Measurements from ENCODE around the gene GRIK4.

The GRIK4 gene

GRCh38 chr11:120518356-120518755, 6.8 kb downstream of the GRIK4 start:
- Histone ChIP-seq H3K9ac (ENCODE audit: low read length) (no peak overlapping the region), H3K4me3 (ENCODE audit: low read depth, low read length) (no peak overlapping the region), H3K27ac (ENCODE audit: low read depth, low read length) (no peak overlapping the region), H3K9me3 (ENCODE audit: control insufficient read depth, insufficient read depth, low read depth, low read length) (no peaks in the 10 kb centered on the region), H3K4me1 (ENCODE audit: control insufficient read depth, insufficient read depth, low read length) (peaks cover 30% of the 10 kb centered on the region), H3K36me3 (ENCODE audit: control insufficient read depth, insufficient read depth, low read length) (no peaks in the 10 kb centered on the region), H3K27me3 (ENCODE audit: control insufficient read depth, insufficient read depth, low read length) (peaks cover 39% of the 10 kb centered on the region)

GRCh38 chr11:120519474-120519873, 7.9 kb downstream of the GRIK4 start:
- Histone ChIP-seq H3K36me3 (ENCODE audit: control insufficient read depth, insufficient read depth, low read length) (no peaks in the 10 kb centered on the region), H3K4me3 (ENCODE audit: low read depth, low read length) (no peak overlapping the region), H3K9ac (ENCODE audit: low read length) (no peak overlapping the region), H3K27ac (ENCODE audit: low read depth, low read length) (no peak overlapping the region), H3K4me1 (ENCODE audit: control insufficient read depth, insufficient read depth, low read length) (peaks cover 34% of the 10 kb centered on the region), H3K9me3 (ENCODE audit: control insufficient read depth, insufficient read depth, low read depth, low read length) (no peaks in the 10 kb centered on the region), H3K27me3 (ENCODE audit: control insufficient read depth, insufficient read depth, low read length) (peaks cover 28% of the 10 kb centered on the region; the same call in 1 of the 2 replicates)

- H3K27ac ChIP-seq (ENCODE audit: low read depth, low read length) = no peak overlapping the region
- H3K4me3 ChIP-seq (ENCODE audit: low read depth, low read length) = no peak overlapping the region
- H3K27me3 ChIP-seq (ENCODE audit: control insufficient read depth, insufficient read depth, low read length) = peaks cover 22% of the 10 kb centered on the region; the same call in 1 of the 2 replicates
- H3K4me1 ChIP-seq (ENCODE audit: control insufficient read depth, insufficient read depth, low read length) = peaks cover 34% of the 10 kb centered on the region
- no peaks in the 10 kb centered on the region for H3K9me3 ChIP-seq (ENCODE audit: control insufficient read depth, insufficient read depth, low read depth, low read length)
- no peak overlapping the region for H3K9ac ChIP-seq (ENCODE audit: low read length)
- H3K36me3 ChIP-seq (ENCODE audit: control insufficient read depth, insufficient read depth, low read length) = no peaks in the 10 kb centered on the region
These were observed 8.7 kb downstream of the GRIK4 start for GRCh38 chr11:120520091-120520822.

- Histone ChIP-seq H3K9ac (ENCODE audit: low read length) (no peak overlapping the region), H3K27me3 (ENCODE audit: control insufficient read depth, insufficient read depth, low read length) (peaks cover 20% of the 10 kb centered on the region; the same call in 1 of the 2 replicates)
These were observed 9.6 kb downstream of the GRIK4 start for GRCh38 chr11:120521176-120521575.

GRCh38 chr11:120522021-120522420, 10.5 kb downstream of the GRIK4 start:
- Histone ChIP-seq H3K27me3 (ENCODE audit: control insufficient read depth, insufficient read depth, low read length) (peaks cover 11% of the 10 kb centered on the region; the same call in 1 of the 2 replicates), H3K36me3 (ENCODE audit: control insufficient read depth, insufficient read depth, low read length) (no peaks in the 10 kb centered on the region), H3K4me3 (ENCODE audit: low read depth, low read length) (no peak overlapping the region), H3K9ac (ENCODE audit: low read length) (no peak overlapping the region), H3K27ac (ENCODE audit: low read depth, low read length) (no peak overlapping the region), H3K4me1 (ENCODE audit: control insufficient read depth, insufficient read depth, low read length) (peaks cover 27% of the 10 kb centered on the region), H3K9me3 (ENCODE audit: control insufficient read depth, insufficient read depth, low read depth, low read length) (no peaks in the 10 kb centered on the region)

More at GRCh38 chr11:120521176-120521575, 9.6 kb downstream of the GRIK4 start:
- Histone ChIP-seq H3K4me3 (ENCODE audit: low read depth, low read length) (no peak overlapping the region), H3K27ac (ENCODE audit: low read depth, low read length) (no peak overlapping the region), H3K4me1 (ENCODE audit: control insufficient read depth, insufficient read depth, low read length) (peaks cover 32% of the 10 kb centered on the region), H3K9me3 (ENCODE audit: control insufficient read depth, insufficient read depth, low read depth, low read length) (no peaks in the 10 kb centered on the region), H3K36me3 (ENCODE audit: control insufficient read depth, insufficient read depth, low read length) (no peaks in the 10 kb centered on the region)

- peaks cover 26% of the 10 kb centered on the region for H3K4me1 ChIP-seq (ENCODE audit: control insufficient read depth, insufficient read depth, low read length)
- H3K27ac ChIP-seq (ENCODE audit: low read depth, low read length) = no peak overlapping the region
- H3K9me3 ChIP-seq (ENCODE audit: control insufficient read depth, insufficient read depth, low read depth, low read length) = no peaks in the 10 kb centered on the region
- H3K36me3 ChIP-seq (ENCODE audit: control insufficient read depth, insufficient read depth, low read length) = no peaks in the 10 kb centered on the region
- peaks cover 7% of the 10 kb centered on the region; the same call in 1 of the 2 replicates for H3K27me3 ChIP-seq (ENCODE audit: control insufficient read depth, insufficient read depth, low read length)
- no peak overlapping the region for H3K4me3 ChIP-seq (ENCODE audit: low read depth, low read length)
- no peak overlapping the region for H3K9ac ChIP-seq (ENCODE audit: low read length)
These were observed 11.2 kb downstream of the GRIK4 start for GRCh38 chr11:120522736-120523135.

GRCh38 chr11:120523196-120523595, 11.6 kb downstream of the GRIK4 start:
- no peak overlapping the region for H3K4me3 ChIP-seq (ENCODE audit: low read depth, low read length)
- no peaks in the 10 kb centered on the region for H3K36me3 ChIP-seq (ENCODE audit: control insufficient read depth, insufficient read depth, low read length)
- no peaks in the 10 kb centered on the region for H3K9me3 ChIP-seq (ENCODE audit: control insufficient read depth, insufficient read depth, low read depth, low read length)
- H3K9ac ChIP-seq (ENCODE audit: low read length) = no peak overlapping the region
- peaks cover 7% of the 10 kb centered on the region; the same call in 1 of the 2 replicates for H3K27me3 ChIP-seq (ENCODE audit: control insufficient read depth, insufficient read depth, low read length)
- no peak overlapping the region for H3K27ac ChIP-seq (ENCODE audit: low read depth, low read length)
- peaks cover 23% of the 10 kb centered on the region for H3K4me1 ChIP-seq (ENCODE audit: control insufficient read depth, insufficient read depth, low read length)

GRCh38 chr11:120524536-120525085, 13.1 kb downstream of the GRIK4 start:
- H3K4me3 ChIP-seq (ENCODE audit: low read depth, low read length) = no peak overlapping the region
- peaks cover 7% of the 10 kb centered on the region; the same call in 1 of the 2 replicates for H3K27me3 ChIP-seq (ENCODE audit: control insufficient read depth, insufficient read depth, low read length)
- peaks cover 23% of the 10 kb centered on the region for H3K4me1 ChIP-seq (ENCODE audit: control insufficient read depth, insufficient read depth, low read length)
- no peak overlapping the region for H3K27ac ChIP-seq (ENCODE audit: low read depth, low read length)
- H3K9ac ChIP-seq (ENCODE audit: low read length) = no peak overlapping the region
- H3K36me3 ChIP-seq (ENCODE audit: control insufficient read depth, insufficient read depth, low read length) = no peaks in the 10 kb centered on the region
- peaks cover 3% of the 10 kb centered on the region; the same call in 1 of the 2 replicates for H3K9me3 ChIP-seq (ENCODE audit: control insufficient read depth, insufficient read depth, low read depth, low read length)

GRCh38 chr11:120525261-120526171, 14.0 kb downstream of the GRIK4 start:
- Histone ChIP-seq H3K27me3 (ENCODE audit: control insufficient read depth, insufficient read depth, low read length) (peaks cover 7% of the 10 kb centered on the region; the same call in 1 of the 2 replicates), H3K4me3 (ENCODE audit: low read depth, low read length) (no peak overlapping the region), H3K9ac (ENCODE audit: low read length) (no peak overlapping the region), H3K27ac (ENCODE audit: low read depth, low read length) (no peak overlapping the region), H3K9me3 (ENCODE audit: control insufficient read depth, insufficient read depth, low read depth, low read length) (peaks cover 3% of the 10 kb centered on the region; the same call in 1 of the 2 replicates), H3K36me3 (ENCODE audit: control insufficient read depth, insufficient read depth, low read length) (no peaks in the 10 kb centered on the region), H3K4me1 (ENCODE audit: control insufficient read depth, insufficient read depth, low read length) (peaks cover 23% of the 10 kb centered on the region)

GRCh38 chr11:120526241-120526640, 14.7 kb downstream of the GRIK4 start:
- Histone ChIP-seq H3K27me3 (ENCODE audit: control insufficient read depth, insufficient read depth, low read length) (peaks cover 7% of the 10 kb centered on the region; the same call in 1 of the 2 replicates), H3K4me3 (ENCODE audit: low read depth, low read length) (no peak overlapping the region), H3K27ac (ENCODE audit: low read depth, low read length) (no peak overlapping the region), H3K9ac (ENCODE audit: low read length) (no peak overlapping the region), H3K36me3 (ENCODE audit: control insufficient read depth, insufficient read depth, low read length) (no peaks in the 10 kb centered on the region), H3K9me3 (ENCODE audit: control insufficient read depth, insufficient read depth, low read depth, low read length) (peaks cover 3% of the 10 kb centered on the region; the same call in 1 of the 2 replicates), H3K4me1 (ENCODE audit: control insufficient read depth, insufficient read depth, low read length) (peaks cover 23% of the 10 kb centered on the region)
